ENCODE measurements around the gene S100A8.

DNA sequence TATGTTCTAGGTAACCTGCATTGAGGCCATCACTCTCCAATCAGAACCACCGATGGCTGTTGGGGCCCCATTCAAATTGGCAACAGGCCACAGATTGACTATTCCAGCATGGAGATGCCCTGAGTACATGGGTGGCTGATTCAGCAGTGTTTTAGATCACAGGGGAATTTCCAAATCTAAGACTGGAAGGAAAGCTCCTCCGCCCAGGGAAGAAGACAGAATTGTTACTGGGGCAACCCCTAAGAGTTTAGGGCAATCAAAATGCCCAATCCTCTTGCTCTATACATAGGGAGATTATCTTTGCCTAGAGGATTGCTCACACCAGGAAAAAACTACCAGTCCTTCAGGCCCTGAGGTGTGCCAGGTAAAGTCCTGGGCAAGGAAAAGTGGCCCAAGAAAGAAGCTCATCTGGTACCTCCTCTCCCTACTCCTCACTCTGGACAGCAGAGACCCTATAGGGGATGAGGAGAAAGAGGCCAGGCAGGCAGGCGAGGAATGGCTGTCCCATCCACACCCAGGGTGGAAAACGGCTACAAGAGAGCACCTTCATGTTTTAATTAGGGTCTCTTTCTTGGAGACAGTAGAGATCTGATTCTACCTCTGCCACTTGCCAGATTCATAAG lies 5.8 kb downstream of the S100A8 start:
- TF ChIP-seq CTCF (IDR thresholded peaks at IDR 0.05; ENCODE audit: low read depth, low read length) (no peak), POLR2A (IDR thresholded peaks at IDR 0.05; ENCODE audit: extremely low read depth, insufficient read length) (no peak), MAX (IDR thresholded peaks at IDR 0.05; ENCODE audit: low read depth, low read length) (no peak)

Measured in NB4 (cell line).